GM23338 (cell line): ENCODE results near the gene MCTP2. TPM values are rescaled to one million over a fixed set of nuclear protein-coding genes. Genes with fewer than 3 reads are reported as not detected.

Experiments
- ATAC-seq: fragments of 200-7000 bp; cut with Tn5 transposase; 3 replicates; pipeline ENCODE4 v1.9.1; 2020
- DNase-seq: peaks from one replicate; pipeline ENCODE4 v3.0.0-alpha.2; 2015; ENCODE audit warnings: low spot score
- H2AFZ ChIP-seq: fragments of 200-600 bp; sonication (generic); 2 replicates; pipeline ENCODE4 v1.8.0; 2016; ENCODE audit warnings: antibody characterized with exemption, mild to moderate bottlenecking, moderate library complexity
- H3F3A ChIP-seq: fragments of 200-600 bp; sonication (generic); replicated peaks from 2 replicates; pipeline ENCODE4 v1.8.0; 2017; ENCODE audit warnings: antibody characterized with exemption, mixed run types, low read depth
- H3K27ac ChIP-seq: fragments of 200-600 bp; sonication (generic); 2 replicates; pipeline ENCODE4 v1.6.1; 2016; ENCODE audit warnings: low read depth
- H3K27me3 ChIP-seq: fragments of 200-600 bp; sonication (generic); 2 replicates; pipeline ENCODE4 v1.8.0; 2016; ENCODE audit warnings: mild to moderate bottlenecking, mixed run types, moderate library complexity; ENCODE audit not compliant: insufficient read depth
- H3K36me3 ChIP-seq: fragments of 200-600 bp; sonication (generic); 2 replicates; pipeline ENCODE4 v1.8.0; 2016; ENCODE audit warnings: mild to moderate bottlenecking; ENCODE audit not compliant: insufficient read depth
- H3K4me1 ChIP-seq: fragments of 200-600 bp; sonication (generic); 2 replicates; pipeline ENCODE4 v1.8.0; 2016; ENCODE audit warnings: mild to moderate bottlenecking, moderate library complexity; ENCODE audit not compliant: insufficient read depth
- H3K4me2 ChIP-seq: fragments of 200-600 bp; sonication (generic); 2 replicates; pipeline ENCODE4 v1.7.1; 2017; ENCODE audit warnings: mixed run types
- H3K4me3 ChIP-seq: fragments of 200-600 bp; sonication (generic); 2 replicates; pipeline ENCODE4 v1.6.1; 2016; ENCODE audit warnings: mixed run types
- H3K79me2 ChIP-seq: fragments of 200-600 bp; sonication (generic); replicated peaks from 2 replicates; pipeline ENCODE4 v1.8.0; 2017; ENCODE audit warnings: mild to moderate bottlenecking; ENCODE audit not compliant: insufficient read depth
- H3K9me2 ChIP-seq: fragments of 200-600 bp; sonication (generic); 2 replicates; pipeline ENCODE4 v1.8.0; 2017; ENCODE audit not compliant: insufficient read depth
- H4K20me1 ChIP-seq: fragments of 200-600 bp; sonication (generic); replicated peaks from 2 replicates; pipeline ENCODE4 v1.8.0; 2017; ENCODE audit warnings: mild to moderate bottlenecking; ENCODE audit not compliant: insufficient read depth
- H3K27ac Mint-ChIP-seq: 2 replicates; pipeline ENCODE4 v1.8.0; 2020; ENCODE audit warnings: inconsistent platforms, mild to moderate bottlenecking, moderate library complexity, mixed read lengths
- H3K27me3 Mint-ChIP-seq: 3 replicates; pipeline ENCODE4 v1.8.0; 2022; ENCODE audit warnings: low read depth, mild to moderate bottlenecking, moderate library complexity, mixed read lengths, inconsistent platforms; ENCODE audit not compliant: insufficient read depth, poor library complexity
- H3K36me3 Mint-ChIP-seq: 3 replicates; pipeline ENCODE4 v1.8.0; 2021; ENCODE audit warnings: low read depth, mild to moderate bottlenecking, inconsistent platforms, moderate library complexity, mixed read lengths
- H3K4me1 Mint-ChIP-seq: 3 replicates; pipeline ENCODE4 v1.8.0; 2020; ENCODE audit warnings: mild to moderate bottlenecking, inconsistent platforms, mixed read lengths
- H3K4me3 Mint-ChIP-seq: 3 replicates; pipeline ENCODE4 v1.8.0; 2021; ENCODE audit warnings: moderate library complexity, mild to moderate bottlenecking, inconsistent platforms, mixed read lengths
- H3K9me3 Mint-ChIP-seq: 3 replicates; pipeline ENCODE4 v1.8.0; 2020; ENCODE audit warnings: moderate library complexity, mild to moderate bottlenecking, inconsistent platforms, mixed read lengths
- CREB1 ChIP-seq: fragments of 250-450 bp; sonication (Bioruptor Pico); IDR thresholded peaks from 2 replicates; pipeline ENCODE4 v1.5.0; 2020; ENCODE audit warnings: low read depth, mild to moderate bottlenecking, moderate library complexity
- EZH2 ChIP-seq: fragments of 200-600 bp; sonication (generic); IDR thresholded peaks from one replicate; pipeline ENCODE4 v1.8.0; 2017; ENCODE audit warnings: antibody characterized with exemption, mild to moderate bottlenecking, low read depth; ENCODE audit not compliant: unreplicated experiment
- EZH2phosphoT487 ChIP-seq: fragments of 200-600 bp; sonication (generic); IDR thresholded peaks from one replicate; pipeline ENCODE4 v1.8.1; 2018; ENCODE audit warnings: antibody characterized with exemption; ENCODE audit not compliant: unreplicated experiment
- JUNB ChIP-seq: IDR thresholded peaks from one replicate; pipeline ENCODE4 v1.6.1; 2016; ENCODE audit warnings: antibody characterized with exemption; ENCODE audit not compliant: unreplicated experiment
- NANOG ChIP-seq: IDR thresholded peaks from 2 replicates; pipeline ENCODE4 v1.6.1; 2016; ENCODE audit warnings: antibody characterized with exemption, borderline replicate concordance
- POLR2AphosphoS5 ChIP-seq: IDR thresholded peaks from 2 replicates; pipeline ENCODE4 v1.6.1; 2016; ENCODE audit warnings: antibody characterized with exemption, low read depth
- STAT1 ChIP-seq: IDR thresholded peaks from one replicate; pipeline ENCODE4 v1.6.1; 2016; ENCODE audit warnings: antibody characterized with exemption; ENCODE audit not compliant: unreplicated experiment
- ZNF114 ChIP-seq: fragments of 250-450 bp; sonication (Bioruptor Pico); IDR thresholded peaks from 2 replicates; pipeline ENCODE4 v1.5.0; 2020; ENCODE audit warnings: mild to moderate bottlenecking, moderate library complexity
- ZNF331 ChIP-seq: fragments of 250-450 bp; sonication (Bioruptor Pico); IDR thresholded peaks from 2 replicates; pipeline ENCODE4 v1.5.0; 2020; ENCODE audit warnings: low read depth, mild to moderate bottlenecking, moderate library complexity
- polyA plus RNA-seq: library from polyadenylated mRNA; unstranded; fragments of >200 nt; fragmentation: Nextera tagmentation; extraction: Ambion mirVana; gene quantifications from 2 replicates; pipeline ENCODE4 v1.2.1, GENCODE V29; 2016
- total RNA-seq: library from RNA; depleted of rRNA; stranded (reverse); fragments of >200 nt; shearing (Covaris generic); gene quantifications from 2 replicates; pipeline ENCODE4 v1.2.3, GENCODE V29; 2014
- TF ChIP-seq, protein P1 (sequence below), 2 experiments: fragments of 200-600 bp in 1 of 2; sonication (generic) in 1 of 2; conservative IDR thresholded peaks; 2 replicates each; pipeline versions ENCODE4 v1.5.1 to v1.6.1; 2016 to 2017; ENCODE audit warnings: antibody characterized with exemption in 2 of 2, low read depth in 2 of 2, mild to moderate bottlenecking in 2 of 2, moderate library complexity in 1 of 2
- TF ChIP-seq, protein P2 (sequence below): IDR thresholded peaks from one replicate; pipeline ENCODE4 v1.6.1; 2018; ENCODE audit warnings: antibody characterized with exemption; ENCODE audit not compliant: unreplicated experiment

Gene MCTP2
- total and polyA plus RNA-seq, 2 experiments from 2014 or later: 1.8 to 5.5 TPM

DNA sequence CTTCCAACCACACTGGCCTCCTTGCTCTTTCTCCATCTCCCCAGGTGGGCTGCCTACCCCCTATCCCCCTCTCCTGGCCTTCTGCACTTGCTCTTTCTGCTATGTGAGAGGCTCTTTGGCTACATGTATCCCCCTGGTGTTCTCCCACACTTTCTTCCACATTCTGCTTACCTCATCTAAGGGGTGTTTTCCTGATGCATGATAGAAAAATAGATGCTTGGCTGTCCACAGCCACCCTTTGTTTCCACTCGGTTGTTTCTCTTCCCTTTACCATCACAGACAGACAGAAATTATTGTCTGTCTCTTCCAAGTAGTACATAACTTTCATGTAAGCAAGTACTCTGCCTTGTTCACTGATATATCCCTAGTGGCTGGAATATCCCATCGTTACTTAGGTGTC lies 39.2 kb downstream of the MCTP2 start:
- no peaks in the 10 kb centered on the region for H3K36me3 Mint-ChIP-seq
- ATAC-seq (no peak), DNase-seq (no peak)
- Histone ChIP-seq H3K9me2 (peaks cover 4% of the 10 kb centered on the region; the same call in 1 of the 2 replicates), H3K79me2 (no peaks in the 10 kb centered on the region), H3K36me3 (no peaks in the 10 kb centered on the region; the same call in 1 of the 2 replicates), H3K4me3 (no peak overlapping the region), H3K27me3 (no peaks in the 10 kb centered on the region), H2AFZ (no peak overlapping the region), H3K4me2 (no peak overlapping the region), H3K4me1 (no peaks in the 10 kb centered on the region), H3F3A (no peaks in the 10 kb centered on the region), H3K27ac (no peak overlapping the region), H4K20me1 (no peaks in the 10 kb centered on the region)
- no peak overlapping the region for H3K4me3 Mint-ChIP-seq
- H3K9me3 Mint-ChIP-seq: no peaks in the 10 kb centered on the region
- H3K4me1 Mint-ChIP-seq: 0 out of 3 replicates have a peak, but pooled peaks cover 4% of the 10 kb centered on the region
- H3K27me3 Mint-ChIP-seq: no peaks in the 10 kb centered on the region
- H3K27ac Mint-ChIP-seq: no peak overlapping the region
- TF ChIP-seq POLR2AphosphoS5 (no peak), JUNB (no peak), STAT1 (no peak), EZH2phosphoT487 (no peak), EZH2 (no peak), CREB1 (CRISPR knock-in tag) (no peak)
- TF ChIP-seq, protein P1, sequence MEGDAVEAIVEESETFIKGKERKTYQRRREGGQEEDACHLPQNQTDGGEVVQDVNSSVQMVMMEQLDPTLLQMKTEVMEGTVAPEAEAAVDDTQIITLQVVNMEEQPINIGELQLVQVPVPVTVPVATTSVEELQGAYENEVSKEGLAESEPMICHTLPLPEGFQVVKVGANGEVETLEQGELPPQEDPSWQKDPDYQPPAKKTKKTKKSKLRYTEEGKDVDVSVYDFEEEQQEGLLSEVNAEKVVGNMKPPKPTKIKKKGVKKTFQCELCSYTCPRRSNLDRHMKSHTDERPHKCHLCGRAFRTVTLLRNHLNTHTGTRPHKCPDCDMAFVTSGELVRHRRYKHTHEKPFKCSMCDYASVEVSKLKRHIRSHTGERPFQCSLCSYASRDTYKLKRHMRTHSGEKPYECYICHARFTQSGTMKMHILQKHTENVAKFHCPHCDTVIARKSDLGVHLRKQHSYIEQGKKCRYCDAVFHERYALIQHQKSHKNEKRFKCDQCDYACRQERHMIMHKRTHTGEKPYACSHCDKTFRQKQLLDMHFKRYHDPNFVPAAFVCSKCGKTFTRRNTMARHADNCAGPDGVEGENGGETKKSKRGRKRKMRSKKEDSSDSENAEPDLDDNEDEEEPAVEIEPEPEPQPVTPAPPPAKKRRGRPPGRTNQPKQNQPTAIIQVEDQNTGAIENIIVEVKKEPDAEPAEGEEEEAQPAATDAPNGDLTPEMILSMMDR (conservative IDR thresholded peaks at IDR 0.05; ENCODE audit: low read depth in 2 of 2): no peak
- TF ChIP-seq, protein P2, sequence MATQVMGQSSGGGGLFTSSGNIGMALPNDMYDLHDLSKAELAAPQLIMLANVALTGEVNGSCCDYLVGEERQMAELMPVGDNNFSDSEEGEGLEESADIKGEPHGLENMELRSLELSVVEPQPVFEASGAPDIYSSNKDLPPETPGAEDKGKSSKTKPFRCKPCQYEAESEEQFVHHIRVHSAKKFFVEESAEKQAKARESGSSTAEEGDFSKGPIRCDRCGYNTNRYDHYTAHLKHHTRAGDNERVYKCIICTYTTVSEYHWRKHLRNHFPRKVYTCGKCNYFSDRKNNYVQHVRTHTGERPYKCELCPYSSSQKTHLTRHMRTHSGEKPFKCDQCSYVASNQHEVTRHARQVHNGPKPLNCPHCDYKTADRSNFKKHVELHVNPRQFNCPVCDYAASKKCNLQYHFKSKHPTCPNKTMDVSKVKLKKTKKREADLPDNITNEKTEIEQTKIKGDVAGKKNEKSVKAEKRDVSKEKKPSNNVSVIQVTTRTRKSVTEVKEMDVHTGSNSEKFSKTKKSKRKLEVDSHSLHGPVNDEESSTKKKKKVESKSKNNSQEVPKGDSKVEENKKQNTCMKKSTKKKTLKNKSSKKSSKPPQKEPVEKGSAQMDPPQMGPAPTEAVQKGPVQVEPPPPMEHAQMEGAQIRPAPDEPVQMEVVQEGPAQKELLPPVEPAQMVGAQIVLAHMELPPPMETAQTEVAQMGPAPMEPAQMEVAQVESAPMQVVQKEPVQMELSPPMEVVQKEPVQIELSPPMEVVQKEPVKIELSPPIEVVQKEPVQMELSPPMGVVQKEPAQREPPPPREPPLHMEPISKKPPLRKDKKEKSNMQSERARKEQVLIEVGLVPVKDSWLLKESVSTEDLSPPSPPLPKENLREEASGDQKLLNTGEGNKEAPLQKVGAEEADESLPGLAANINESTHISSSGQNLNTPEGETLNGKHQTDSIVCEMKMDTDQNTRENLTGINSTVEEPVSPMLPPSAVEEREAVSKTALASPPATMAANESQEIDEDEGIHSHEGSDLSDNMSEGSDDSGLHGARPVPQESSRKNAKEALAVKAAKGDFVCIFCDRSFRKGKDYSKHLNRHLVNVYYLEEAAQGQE: no peak

DNA sequence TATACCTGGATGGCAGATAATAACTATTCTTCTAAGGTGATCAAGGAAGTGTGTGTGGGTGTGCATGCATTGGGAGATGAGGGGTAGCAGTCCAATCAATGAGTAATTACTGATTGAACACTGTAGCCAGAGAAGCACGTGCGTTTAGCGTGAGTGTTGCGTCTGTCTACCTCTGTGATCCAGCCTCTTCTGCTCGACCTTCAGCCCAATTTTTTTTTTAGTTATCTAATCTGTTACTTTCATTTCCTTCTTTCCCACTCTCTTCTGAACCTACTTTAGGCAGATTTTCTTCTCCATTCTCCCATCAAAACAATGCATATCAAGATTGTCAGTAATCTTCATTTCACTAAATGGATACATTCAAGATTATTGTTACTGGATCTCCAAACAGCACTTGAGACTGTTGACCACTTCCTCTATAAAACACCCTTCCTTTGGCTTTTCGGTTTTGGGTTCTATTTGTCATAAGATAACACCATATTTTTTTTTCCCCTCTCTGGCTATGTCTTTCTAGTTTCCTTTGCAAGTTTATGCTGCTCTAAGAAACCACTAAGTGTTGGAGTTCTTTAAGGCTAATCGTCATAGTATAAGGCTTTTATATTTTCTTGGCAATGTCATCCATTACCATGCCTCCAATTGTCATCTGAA lies 41.0 kb downstream of the MCTP2 start:
- no peaks in the 10 kb centered on the region for H3K4me1 ChIP-seq
- no peak overlapping the region for H2AFZ ChIP-seq
- H3K36me3 Mint-ChIP-seq: no peaks in the 10 kb centered on the region
- no peaks in the 10 kb centered on the region for H3F3A ChIP-seq
- H3K4me3 Mint-ChIP-seq: no peak overlapping the region
- no peak overlapping the region for H3K27ac ChIP-seq
- H3K4me1 Mint-ChIP-seq: no peaks in the 10 kb centered on the region
- H3K36me3 ChIP-seq: no peaks in the 10 kb centered on the region
- no peaks in the 10 kb centered on the region for H3K27me3 ChIP-seq
- no peaks in the 10 kb centered on the region for H3K27me3 Mint-ChIP-seq
- no peaks in the 10 kb centered on the region for H3K9me3 Mint-ChIP-seq
- ATAC-seq (no peak), DNase-seq (no peak)
- no peaks in the 10 kb centered on the region for H3K79me2 ChIP-seq
- no peak overlapping the region for H3K4me2 ChIP-seq
- H4K20me1 ChIP-seq: no peaks in the 10 kb centered on the region
- peaks cover 4% of the 10 kb centered on the region; the same call in 1 of the 2 replicates for H3K9me2 ChIP-seq
- no peak overlapping the region for H3K4me3 ChIP-seq
- H3K27ac Mint-ChIP-seq: no peak overlapping the region
- TF ChIP-seq NANOG (no peak), STAT1 (no peak), EZH2phosphoT487 (no peak), ZNF114 (CRISPR knock-in tag) (no peak), EZH2 (no peak), ZNF331 (CRISPR knock-in tag) (no peak), CREB1 (CRISPR knock-in tag) (no peak)
- TF ChIP-seq, protein P2: no peak
- TF ChIP-seq, protein P1 (conservative IDR thresholded peaks at IDR 0.05; ENCODE audit: low read depth in 2 of 2): no peak
